ENCODE data around the gene KCNF1.

The KCNF1 gene

DNA sequence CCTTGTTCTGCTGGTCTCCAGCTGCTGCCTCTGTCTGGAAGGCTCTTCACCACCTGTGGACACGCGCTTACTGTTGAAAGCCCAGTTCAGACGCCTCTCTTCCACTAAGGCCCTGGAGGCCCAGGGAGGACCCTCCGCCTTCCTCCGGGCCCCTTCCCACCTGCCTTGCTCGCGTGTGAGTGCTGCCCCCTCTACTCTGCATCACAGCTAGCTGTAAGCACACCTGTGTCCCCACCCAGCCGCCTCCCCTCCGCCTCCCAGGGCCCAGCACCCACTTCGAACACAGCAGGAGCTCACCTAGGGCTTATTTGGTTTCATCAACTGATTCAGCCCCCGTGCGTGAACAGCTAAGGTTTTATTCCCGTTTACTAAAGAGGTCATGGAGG lies 49.7 kb downstream of the KCNF1 start:
- no peak for DNase-seq (ENCODE audit: extremely low read depth in 1 of 2, low read depth in 1 of 2)

DNA sequence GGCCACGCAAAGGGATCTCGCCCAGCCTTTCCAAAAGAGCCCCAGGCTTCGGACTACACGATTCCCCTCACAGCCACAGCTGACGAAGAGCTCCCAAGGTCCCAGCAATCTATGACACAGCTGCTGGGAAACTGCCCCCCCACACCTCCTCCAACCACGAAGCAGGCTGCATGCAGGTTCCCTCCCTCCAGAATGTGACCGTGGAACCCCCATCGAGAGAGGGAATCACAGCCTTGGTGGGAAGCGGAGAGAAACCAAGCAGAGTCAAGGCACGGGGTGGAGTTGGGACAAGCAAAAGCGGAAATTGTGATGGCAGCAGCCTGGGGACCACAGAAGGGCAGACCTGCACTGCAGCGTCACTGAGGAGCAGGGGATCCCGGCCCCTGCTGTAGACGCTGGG lies 50.3 kb downstream of the KCNF1 start:
- DNase-seq (ENCODE audit: extremely low read depth in 1 of 2, low read depth in 1 of 2), result no peak

DNA sequence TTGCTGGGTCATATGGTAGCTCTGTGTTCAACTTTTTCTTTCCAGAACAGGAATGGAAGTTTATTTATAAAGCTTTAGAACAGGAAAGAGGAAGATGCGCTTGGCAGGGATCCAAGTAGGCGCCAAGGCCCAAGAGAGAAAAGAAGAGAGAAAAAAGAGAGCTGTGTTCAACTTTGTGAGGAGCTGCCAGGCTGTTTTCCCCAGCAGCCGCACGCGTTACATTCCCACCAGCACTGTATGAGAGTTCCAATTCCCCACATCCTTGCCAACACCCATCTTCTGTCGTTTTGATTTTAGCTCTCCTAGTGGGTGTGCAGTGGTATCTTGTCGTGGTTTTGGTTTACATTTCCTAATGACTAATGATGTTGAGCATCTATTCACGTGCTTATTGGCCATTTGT lies 51.4 kb downstream of the KCNF1 start:
- no peak for DNase-seq (ENCODE audit: extremely low read depth in 1 of 2, low read depth in 1 of 2)
